GM18508 (cell line): ENCODE results near the gene CT47C1.
A peak's percentile ranks its signal among the peaks of the same experiment; 100 is the strongest.
"Not testable (repeated sequence)": the region's sequence is repeated elsewhere in the genome, so short reads cannot be mapped to it uniquely, and the experiment has no call there.

Experiments used
- ATAC-seq: cut with Tn5 transposase; IDR thresholded peaks from one replicate; pipeline ENCODE4 v1.9.1; 2021; ENCODE audit warnings: moderate number of reproducible peaks; ENCODE audit not compliant: insufficient read depth, unreplicated experiment

Gene CT47C1

DNA sequence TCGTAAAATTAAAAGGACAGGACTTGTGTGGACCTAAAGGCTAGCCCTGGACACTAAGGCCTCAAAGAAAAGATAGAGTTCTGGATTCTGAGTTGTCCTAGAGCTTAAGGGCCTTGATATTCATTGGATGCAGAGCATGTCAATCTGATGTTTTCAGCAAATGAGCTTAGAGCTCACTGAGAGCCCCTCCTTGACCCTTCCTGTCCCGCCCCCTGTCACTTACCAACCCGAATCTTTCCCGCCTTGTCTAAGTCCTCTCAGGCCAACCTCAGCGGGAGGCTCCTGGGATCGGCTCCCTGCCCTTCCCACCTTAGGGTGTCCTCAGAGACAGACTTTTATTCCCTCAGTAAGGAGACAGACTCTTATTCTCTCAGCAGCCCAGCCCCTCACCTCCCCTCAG, at the start of gene CT47C1:
Gene CT47C1, plus strand, starts transcription at position 250 of the 400 bp plus-strand sequence. CDS start 233 bp downstream, outside the sequence.
- ATAC-seq: no peak

GRCh38 chrX:119025900-119026299, 46.9 kb upstream of the CT47C1 start:
- no peak for ATAC-seq

- ATAC-seq: not testable (repeated sequence)
Measured at GRCh38 chrX:119026344-119026743, 46.4 kb upstream of the CT47C1 start.

- not testable (repeated sequence) for ATAC-seq
Measured at GRCh38 chrX:119027960-119028732, 44.6 kb upstream of the CT47C1 start.

DNA sequence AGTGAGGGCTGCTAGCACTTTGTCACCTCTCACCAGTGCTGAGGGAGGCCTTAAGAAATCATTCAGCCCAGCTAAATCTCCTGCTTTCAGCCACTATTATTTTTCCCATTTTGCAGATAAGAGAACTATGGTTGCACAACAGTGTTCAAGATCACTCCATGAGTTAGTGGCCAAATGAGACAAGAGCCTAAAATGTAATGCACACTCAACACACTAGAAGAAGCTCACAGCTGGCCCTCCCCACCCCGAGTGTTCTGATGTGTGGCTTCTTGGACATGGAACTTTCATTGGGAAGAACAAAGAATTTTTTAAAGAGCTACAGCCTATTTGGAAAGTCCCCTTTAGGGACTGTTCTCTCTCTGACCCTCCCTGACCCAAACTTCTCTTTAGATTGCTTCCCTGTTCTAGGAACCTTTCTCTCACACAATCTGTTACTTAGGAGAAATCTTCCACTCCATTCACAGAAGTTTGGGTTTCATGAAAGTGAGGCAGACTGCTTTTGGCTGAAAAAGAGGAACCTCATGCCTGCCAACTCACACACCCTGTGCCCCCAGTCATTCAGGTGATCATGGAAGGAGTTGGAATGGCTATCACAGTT, 44.0 kb upstream of the CT47C1 start:
- no peak for ATAC-seq

DNA sequence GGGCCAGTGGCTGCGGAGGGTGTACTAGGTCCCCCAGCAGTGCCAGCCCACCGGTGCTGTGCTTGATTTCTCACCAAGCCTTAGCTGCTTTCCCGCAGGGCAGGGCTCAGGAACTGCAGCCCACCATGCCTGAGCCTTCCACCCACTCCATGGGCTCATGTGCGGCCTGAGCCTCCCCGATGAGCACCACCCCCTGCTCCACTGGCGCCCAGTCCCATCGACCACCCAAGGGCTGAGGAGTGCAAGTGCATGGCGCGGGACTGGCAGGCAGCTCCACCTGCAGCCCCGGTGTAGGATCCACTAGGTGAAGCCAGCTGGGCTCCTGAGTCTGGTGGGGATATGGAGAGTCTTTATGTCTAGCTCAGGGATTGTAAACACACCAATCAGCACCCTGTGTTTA, 43.1 kb upstream of the CT47C1 start:
- ATAC-seq: not testable (repeated sequence)

DNA sequence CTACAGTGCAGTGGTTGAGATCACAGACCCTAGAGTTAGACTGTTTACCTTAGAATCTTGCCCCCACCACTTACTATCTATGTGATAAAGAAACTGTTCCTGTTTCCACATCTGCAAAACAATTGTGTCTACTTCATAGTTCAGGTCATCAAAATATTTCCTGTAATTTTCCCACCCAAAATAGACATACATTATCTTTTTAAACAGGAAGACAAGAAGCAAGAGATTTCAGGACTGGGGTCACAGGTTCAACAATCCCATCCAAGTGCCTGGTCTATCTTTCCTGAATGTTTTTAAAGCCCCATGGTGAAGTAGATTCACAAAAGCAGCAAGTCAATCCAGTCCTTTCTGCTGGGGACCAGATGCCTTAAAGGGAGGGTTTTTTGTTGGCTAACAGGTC, 41.8 kb upstream of the CT47C1 start:
- no peak for ATAC-seq

GRCh38 chrX:119036107-119037029, 36.4 kb upstream of the CT47C1 start:
- no peak for ATAC-seq

- ATAC-seq: no peak
Measured at GRCh38 chrX:119040432-119040831, 32.4 kb upstream of the CT47C1 start.

DNA sequence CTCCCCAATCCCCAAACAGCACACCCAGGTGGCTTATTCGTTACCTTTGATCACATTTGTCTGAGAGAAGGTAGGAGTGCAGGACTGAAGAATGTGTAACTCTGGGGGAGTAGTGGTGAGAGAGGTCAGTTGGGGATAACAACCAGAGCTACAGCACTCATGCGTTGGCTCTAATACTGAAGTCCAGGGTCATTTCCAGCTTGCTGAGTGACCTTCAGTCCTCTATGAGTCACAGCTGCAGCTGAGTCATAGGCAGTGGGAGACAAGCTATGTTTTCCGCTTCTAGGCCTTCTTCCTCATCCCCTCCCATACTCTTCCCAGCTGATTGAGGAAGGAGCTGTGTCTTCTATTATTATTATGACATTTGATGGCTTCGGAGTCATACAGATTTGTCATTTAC, 31.6 kb upstream of the CT47C1 start:
- no peak for ATAC-seq

DNA sequence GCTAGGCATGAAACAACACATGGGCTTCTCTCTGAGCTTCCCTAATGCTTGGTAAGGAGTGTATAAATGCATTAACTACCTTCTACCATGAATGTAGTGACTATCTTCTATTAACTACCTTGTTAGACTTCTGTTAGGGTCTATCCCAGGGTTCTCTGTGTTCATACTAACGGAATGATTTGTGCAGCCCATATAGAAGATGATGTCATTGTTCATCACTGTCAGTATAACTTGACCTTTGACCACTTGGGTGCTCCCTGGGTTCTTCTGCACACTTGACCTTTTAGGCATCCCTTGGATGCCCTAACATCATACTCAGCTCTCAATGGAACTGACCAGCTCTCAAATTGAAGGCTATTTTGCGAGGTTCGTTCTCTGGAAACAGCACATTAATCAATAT, 30.8 kb upstream of the CT47C1 start:
- ATAC-seq: no peak

DNA sequence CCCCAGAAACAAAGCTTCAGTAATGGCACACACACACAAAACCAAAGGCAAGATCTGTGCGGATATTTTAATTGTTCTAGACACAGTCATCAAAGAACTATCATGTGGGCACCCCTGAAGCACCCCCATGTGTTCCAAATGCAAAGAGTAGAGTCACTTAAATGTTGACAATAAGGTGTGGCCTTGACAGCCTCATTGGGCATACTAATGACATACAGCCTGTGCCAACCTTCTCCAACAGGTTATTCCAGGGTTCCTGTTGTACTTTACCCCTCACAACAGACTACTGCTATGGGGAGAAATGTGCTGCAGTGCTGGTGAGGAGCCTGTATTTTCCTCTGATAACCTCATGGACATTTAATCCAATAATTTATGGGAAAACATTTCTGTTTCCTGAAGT, 29.8 kb upstream of the CT47C1 start:
- no peak for ATAC-seq

GRCh38 chrX:119045884-119046283, 26.9 kb upstream of the CT47C1 start:
- no peak for ATAC-seq

DNA sequence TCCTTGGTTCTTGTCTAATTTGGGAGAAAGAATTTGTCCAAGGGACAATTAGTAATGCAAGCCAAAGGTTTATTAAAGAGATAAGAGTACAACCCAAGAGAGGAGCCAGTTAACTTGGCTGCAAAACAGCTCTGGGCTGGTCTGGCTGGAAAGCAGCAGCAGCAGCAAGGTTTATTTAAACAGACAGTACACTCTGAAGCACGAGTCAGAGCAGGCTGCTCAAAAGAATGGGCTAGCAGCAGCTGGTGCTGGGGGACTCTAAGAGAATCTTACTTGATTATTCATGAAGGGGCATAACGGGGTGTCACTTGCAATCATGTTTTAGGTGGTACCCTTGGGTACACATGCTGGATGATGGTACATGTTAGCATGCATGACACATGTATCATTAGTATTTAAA, 17.1 kb upstream of the CT47C1 start:
- ATAC-seq: no peak

DNA sequence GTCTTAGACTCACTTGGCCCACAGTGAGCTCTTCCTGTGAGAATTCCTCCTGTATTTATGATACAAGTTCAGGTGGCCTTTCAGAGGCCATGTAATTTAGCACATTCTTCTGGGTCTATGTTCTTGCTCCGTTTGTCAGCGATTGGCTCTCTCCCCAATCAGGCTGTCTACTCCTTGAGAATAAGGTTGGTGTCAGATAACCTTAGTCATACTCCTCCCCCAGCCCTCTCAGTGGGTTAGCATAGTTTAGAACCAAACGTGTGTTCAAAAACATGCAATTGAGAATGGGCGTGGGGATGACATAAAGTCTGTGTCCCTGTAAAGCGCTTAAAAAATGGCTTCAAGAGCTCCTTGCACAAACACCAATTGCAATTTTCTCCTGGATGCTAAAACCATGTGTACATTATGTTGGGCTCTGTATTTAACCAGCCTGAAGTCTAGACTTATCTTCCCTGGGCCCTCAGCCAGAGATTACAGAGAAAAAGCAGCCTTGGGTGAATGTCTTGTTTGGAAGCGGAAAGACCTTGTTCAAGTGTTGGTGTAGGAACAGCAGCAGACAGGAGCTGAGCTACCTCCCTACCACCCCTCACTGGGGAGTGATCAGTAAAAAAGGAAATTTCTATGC, 9.9 kb upstream of the CT47C1 start:
- ATAC-seq: no peak

- no peak for ATAC-seq
Measured at GRCh38 chrX:119063428-119063827, 9.4 kb upstream of the CT47C1 start.

DNA sequence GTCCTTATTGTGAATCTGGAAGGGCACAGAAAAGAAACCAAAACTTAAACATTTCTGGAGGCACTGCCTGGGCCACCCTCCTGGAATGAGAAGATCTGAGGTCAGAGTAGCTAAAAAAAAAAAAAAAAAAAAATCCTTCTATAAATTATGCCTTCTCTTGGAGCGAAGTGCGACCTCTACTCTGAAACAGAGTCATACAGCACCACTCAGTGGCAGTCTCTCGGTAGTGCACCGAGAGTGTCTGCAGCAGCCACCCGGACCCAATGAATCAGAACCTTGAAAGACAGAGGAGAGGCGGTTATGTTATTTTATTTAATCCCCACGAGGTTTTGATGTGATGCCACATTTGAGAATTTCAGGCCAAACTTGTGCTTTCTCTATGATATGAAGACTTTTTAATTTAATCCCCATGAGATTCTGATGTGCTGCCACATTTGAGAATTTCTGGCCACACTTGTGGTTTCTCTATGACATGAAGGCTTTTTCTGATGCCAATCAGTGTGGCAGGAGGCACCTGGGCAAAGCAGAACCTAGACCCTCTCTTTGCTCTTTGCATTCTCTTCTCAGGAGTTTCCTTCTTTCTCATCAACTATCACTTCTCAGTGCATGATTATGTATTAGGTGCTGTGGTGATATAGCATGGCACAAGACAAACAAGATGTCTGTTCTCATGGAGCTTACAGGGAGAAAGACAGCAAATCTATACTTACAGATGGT, 5.6 kb upstream of the CT47C1 start:
- ATAC-seq: no peak

GRCh38 chrX:119069128-119069527, 3.7 kb upstream of the CT47C1 start:
- ATAC-seq: no peak

- no peak for ATAC-seq
Measured at GRCh38 chrX:119069762-119070161, 3.0 kb upstream of the CT47C1 start.

GRCh38 chrX:119071381-119071780, 1.4 kb upstream of the CT47C1 start:
- ATAC-seq: peak; percentile 68
